ENCODE data around the gene ZNF630.
"Not testable (repeated sequence)": the region's sequence is repeated elsewhere in the genome, so short reads cannot be mapped to it uniquely, and the experiment has no call there.

ZNF630 gene

GRCh38 chrX:48027545-48027944 is 43.9 kb downstream of the ZNF630 start:
- peaks cover 20% of the 10 kb centered on the region for H3K4me1 ChIP-seq (ENCODE audit: control insufficient read depth, insufficient read depth, low read length)
- not testable (repeated sequence) for H3K9me3 ChIP-seq (ENCODE audit: control insufficient read depth, low read length); H3K36me3 ChIP-seq (ENCODE audit: control insufficient read depth, insufficient read depth, low read length, severe bottlenecking); DNase-seq (ENCODE audit: low read depth); H3K4me3 ChIP-seq (ENCODE audit: low read length); H3K27me3 ChIP-seq (replicated peaks; ENCODE audit: control insufficient read depth, insufficient read depth, low read length); H3K9ac ChIP-seq (ENCODE audit: low read length)

DNA sequence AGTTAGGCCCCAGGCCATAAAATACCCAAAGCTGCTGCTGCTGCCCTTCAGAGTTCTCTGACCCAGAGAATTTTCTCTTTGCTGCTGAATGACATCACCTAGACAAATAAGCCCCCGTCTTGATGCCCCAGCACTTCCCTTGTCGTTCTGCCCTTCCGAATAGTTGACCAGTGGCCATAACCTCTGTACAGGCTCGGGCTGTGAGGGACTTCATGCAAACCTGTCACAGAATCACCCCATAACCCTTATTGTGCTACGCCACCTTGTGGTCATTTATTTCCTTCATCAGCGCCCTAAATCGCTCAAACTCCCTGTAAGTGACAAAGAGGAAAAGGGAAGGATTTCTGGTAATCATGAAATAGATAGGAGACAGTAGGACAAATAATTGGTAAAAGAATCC is 45.9 kb downstream of the ZNF630 start:
- H3K9ac ChIP-seq (ENCODE audit: low read length) = peak overlapping the region; percentile 39
- peaks cover 5% of the 10 kb centered on the region for H3K27me3 ChIP-seq (replicated peaks; ENCODE audit: control insufficient read depth, insufficient read depth, low read length)
- peak; percentile 83 for DNase-seq (ENCODE audit: low read depth)
- peaks cover 24% of the 10 kb centered on the region for H3K4me1 ChIP-seq (ENCODE audit: control insufficient read depth, insufficient read depth, low read length)
- H3K4me3 ChIP-seq (ENCODE audit: low read length) = no peak overlapping the region
- H3K9me3 ChIP-seq (ENCODE audit: control insufficient read depth, low read length) = no peaks in the 10 kb centered on the region
- no peaks in the 10 kb centered on the region for H3K36me3 ChIP-seq (ENCODE audit: control insufficient read depth, insufficient read depth, low read length, severe bottlenecking)

DNA sequence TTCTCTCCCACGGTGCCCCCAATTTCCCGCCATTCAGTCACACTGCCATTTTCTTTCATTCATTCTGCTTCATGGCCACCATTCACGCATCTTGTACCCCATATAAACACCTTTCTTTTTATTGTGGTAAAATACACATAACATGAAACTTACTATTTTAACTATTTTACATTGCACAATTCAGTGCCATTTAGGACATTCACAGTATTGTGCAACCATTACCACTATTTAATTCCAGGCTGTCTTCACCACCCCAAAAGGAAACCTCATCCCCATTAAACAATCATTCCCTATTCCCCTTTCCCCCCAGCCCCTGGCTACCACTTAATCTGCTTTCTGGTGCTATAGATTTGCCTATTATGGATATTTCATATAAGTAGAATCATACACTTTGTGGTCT is 48.7 kb downstream of the ZNF630 start:
- Histone ChIP-seq H3K9me3 (ENCODE audit: control insufficient read depth, low read length) (no peaks in the 10 kb centered on the region), H3K4me3 (ENCODE audit: low read length) (no peak overlapping the region), H3K9ac (ENCODE audit: low read length) (no peak overlapping the region), H3K36me3 (ENCODE audit: control insufficient read depth, insufficient read depth, low read length, severe bottlenecking) (no peaks in the 10 kb centered on the region), H3K27me3 (replicated peaks; ENCODE audit: control insufficient read depth, insufficient read depth, low read length) (no peaks in the 10 kb centered on the region), H3K4me1 (ENCODE audit: control insufficient read depth, insufficient read depth, low read length) (peaks cover 24% of the 10 kb centered on the region)
- DNase-seq (ENCODE audit: low read depth) = peak; percentile 49

DNA sequence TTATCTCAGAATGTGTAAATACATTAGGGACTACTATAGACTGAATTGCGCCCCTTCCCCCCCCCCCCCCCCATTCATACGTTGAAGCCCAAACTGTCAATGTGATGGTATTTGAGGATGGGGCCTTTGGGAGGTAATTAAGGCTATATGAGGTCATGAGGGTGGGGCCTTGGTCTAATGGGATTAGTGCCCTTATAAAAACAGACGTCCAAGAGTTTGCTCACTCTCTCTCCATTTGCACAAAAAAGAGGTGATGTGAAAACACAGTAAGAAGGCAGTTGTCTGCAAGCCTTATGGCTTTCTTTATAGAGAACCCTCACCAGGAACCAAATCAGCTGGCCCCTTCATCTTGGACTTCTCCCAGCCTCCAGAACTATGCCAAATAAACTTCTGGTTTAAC is 49.3 kb downstream of the ZNF630 start:
- peak overlapping the region; percentile 86 for H3K4me3 ChIP-seq (ENCODE audit: low read length)
- DNase-seq (ENCODE audit: low read depth) = no peak

GRCh38 chrX:48021026-48021900 is 50.2 kb downstream of the ZNF630 start:
- no peaks in the 10 kb centered on the region for H3K36me3 ChIP-seq (ENCODE audit: control insufficient read depth, insufficient read depth, low read length, severe bottlenecking)
- H3K4me3 ChIP-seq (ENCODE audit: low read length) = peak overlapping the region; percentile 86
- peaks cover 20% of the 10 kb centered on the region for H3K4me1 ChIP-seq (ENCODE audit: control insufficient read depth, insufficient read depth, low read length)
- peak overlapping the region; percentile 96 for H3K9ac ChIP-seq (ENCODE audit: low read length)
- H3K27me3 ChIP-seq (replicated peaks; ENCODE audit: control insufficient read depth, insufficient read depth, low read length) = no peaks in the 10 kb centered on the region
- no peaks in the 10 kb centered on the region for H3K9me3 ChIP-seq (ENCODE audit: control insufficient read depth, low read length)
- DNase-seq (ENCODE audit: low read depth) = peak; percentile 76

More for the DNA sequence above, 49.3 kb downstream of the ZNF630 start:
- H3K27me3 ChIP-seq (replicated peaks; ENCODE audit: control insufficient read depth, insufficient read depth, low read length) = no peaks in the 10 kb centered on the region
- H3K36me3 ChIP-seq (ENCODE audit: control insufficient read depth, insufficient read depth, low read length, severe bottlenecking) = no peaks in the 10 kb centered on the region
- no peaks in the 10 kb centered on the region for H3K9me3 ChIP-seq (ENCODE audit: control insufficient read depth, low read length)
- peaks cover 24% of the 10 kb centered on the region for H3K4me1 ChIP-seq (ENCODE audit: control insufficient read depth, insufficient read depth, low read length)
- H3K9ac ChIP-seq (ENCODE audit: low read length) = peak overlapping the region; percentile 96

DNA sequence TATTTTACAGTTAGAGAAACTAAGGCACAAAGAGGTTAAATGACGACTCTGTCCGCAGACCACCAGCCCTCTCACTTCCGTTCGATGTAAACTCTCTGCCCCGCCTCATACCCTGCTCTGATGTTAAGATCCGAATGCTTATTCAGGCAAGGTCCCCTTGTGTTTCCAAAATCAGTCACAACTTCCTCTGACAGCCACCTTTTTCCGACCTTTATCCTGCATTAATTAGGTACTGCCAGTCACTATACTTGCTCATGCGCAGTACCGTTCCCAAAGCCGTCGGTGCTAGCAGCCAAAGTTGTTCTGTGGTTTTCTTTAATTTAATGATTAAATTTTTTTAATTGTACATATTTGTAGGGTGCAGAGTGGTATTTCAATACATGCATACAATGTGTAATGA is 51.0 kb downstream of the ZNF630 start:
- H3K4me3 ChIP-seq (ENCODE audit: low read length) = peak overlapping the region; percentile 86

GRCh38 chrX:48019892-48020291 is 51.5 kb downstream of the ZNF630 start:
- H3K4me3 ChIP-seq (ENCODE audit: low read length); H3K9me3 ChIP-seq (ENCODE audit: control insufficient read depth, low read length); H3K4me1 ChIP-seq (ENCODE audit: control insufficient read depth, insufficient read depth, low read length); H3K9ac ChIP-seq (ENCODE audit: low read length); DNase-seq (ENCODE audit: low read depth); H3K27me3 ChIP-seq (replicated peaks; ENCODE audit: control insufficient read depth, insufficient read depth, low read length); H3K36me3 ChIP-seq (ENCODE audit: control insufficient read depth, insufficient read depth, low read length, severe bottlenecking): not testable (repeated sequence)

More for the DNA sequence above, 51.0 kb downstream of the ZNF630 start:
- H3K9ac ChIP-seq (ENCODE audit: low read length); H3K36me3 ChIP-seq (ENCODE audit: control insufficient read depth, insufficient read depth, low read length, severe bottlenecking); DNase-seq (ENCODE audit: low read depth); H3K27me3 ChIP-seq (replicated peaks; ENCODE audit: control insufficient read depth, insufficient read depth, low read length); H3K9me3 ChIP-seq (ENCODE audit: control insufficient read depth, low read length): not testable (repeated sequence)
- peaks cover 14% of the 10 kb centered on the region for H3K4me1 ChIP-seq (ENCODE audit: control insufficient read depth, insufficient read depth, low read length)

- H3K4me1 ChIP-seq (ENCODE audit: control insufficient read depth, insufficient read depth, low read length); DNase-seq (ENCODE audit: low read depth); H3K4me3 ChIP-seq (ENCODE audit: low read length); H3K9ac ChIP-seq (ENCODE audit: low read length); H3K27me3 ChIP-seq (replicated peaks; ENCODE audit: control insufficient read depth, insufficient read depth, low read length); H3K36me3 ChIP-seq (ENCODE audit: control insufficient read depth, insufficient read depth, low read length, severe bottlenecking); H3K9me3 ChIP-seq (ENCODE audit: control insufficient read depth, low read length): not testable (repeated sequence)
Measured at GRCh38 chrX:48016583-48017310, 54.7 kb downstream of the ZNF630 start.

- H3K9me3 ChIP-seq (ENCODE audit: control insufficient read depth, low read length); H3K36me3 ChIP-seq (ENCODE audit: control insufficient read depth, insufficient read depth, low read length, severe bottlenecking); H3K4me1 ChIP-seq (ENCODE audit: control insufficient read depth, insufficient read depth, low read length); H3K9ac ChIP-seq (ENCODE audit: low read length); H3K4me3 ChIP-seq (ENCODE audit: low read length); H3K27me3 ChIP-seq (replicated peaks; ENCODE audit: control insufficient read depth, insufficient read depth, low read length); DNase-seq (ENCODE audit: low read depth): not testable (repeated sequence)
Measured at GRCh38 chrX:48009445-48009960, 61.9 kb downstream of the ZNF630 start.

All from adipocyte (in vitro differentiated cells).